Iris pigment epithelial cell (primary cell): ENCODE data around the gene CCDC183.
"Not testable (repeated sequence)": the region's sequence is repeated elsewhere in the genome, so short reads cannot be mapped to it uniquely, and the experiment has no call there.

Experiments used
- DNase-seq: peaks from one replicate; pipeline ENCODE4 v3.0.0-alpha.2; 2011; ENCODE audit warnings: low read depth

CCDC183 gene

DNA sequence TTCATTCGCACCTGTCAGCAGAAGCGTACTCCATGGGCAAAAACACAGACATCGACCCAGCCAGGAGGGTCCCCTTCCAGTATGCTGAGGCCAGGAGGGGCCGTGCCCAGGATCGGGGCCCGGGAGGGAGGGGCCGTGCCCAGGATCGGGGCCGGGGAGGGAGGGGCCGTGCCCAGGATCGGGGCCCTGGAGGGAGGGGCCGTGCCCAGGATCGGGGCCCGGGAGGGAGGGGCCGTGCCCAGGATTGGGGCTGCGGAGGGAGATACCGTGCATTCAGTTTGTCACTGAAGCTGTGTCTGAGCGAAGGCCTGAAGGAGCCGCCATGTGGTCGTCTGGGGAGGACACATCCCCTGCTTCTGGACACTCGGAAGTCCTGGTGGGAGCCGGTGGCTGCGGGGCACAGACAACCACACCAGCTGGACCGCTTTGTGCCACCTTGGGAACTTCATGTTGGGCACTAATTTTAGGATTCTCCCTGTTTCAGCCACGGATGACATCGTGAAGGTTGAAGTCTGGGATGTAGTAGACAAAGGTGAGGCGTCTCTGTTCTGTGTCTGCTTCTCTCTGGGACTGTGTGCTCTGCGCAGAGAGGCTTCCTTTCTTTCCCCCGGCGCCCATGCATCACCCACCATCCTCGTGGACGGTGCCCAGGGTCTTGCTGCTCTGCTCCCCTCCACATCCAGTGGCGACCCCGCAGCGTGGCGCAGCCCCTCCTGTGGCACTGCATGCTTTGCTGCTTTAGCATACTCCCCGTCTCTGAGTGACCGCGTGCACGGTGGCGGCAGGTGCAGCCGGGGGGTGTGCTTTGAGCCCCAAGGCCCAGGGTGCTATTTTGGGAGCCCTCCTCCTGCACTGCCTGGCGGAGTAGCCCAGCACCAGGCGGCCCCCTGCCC, 29.4 kb downstream of the CCDC183 start:
- DNase-seq = no peak

DNA sequence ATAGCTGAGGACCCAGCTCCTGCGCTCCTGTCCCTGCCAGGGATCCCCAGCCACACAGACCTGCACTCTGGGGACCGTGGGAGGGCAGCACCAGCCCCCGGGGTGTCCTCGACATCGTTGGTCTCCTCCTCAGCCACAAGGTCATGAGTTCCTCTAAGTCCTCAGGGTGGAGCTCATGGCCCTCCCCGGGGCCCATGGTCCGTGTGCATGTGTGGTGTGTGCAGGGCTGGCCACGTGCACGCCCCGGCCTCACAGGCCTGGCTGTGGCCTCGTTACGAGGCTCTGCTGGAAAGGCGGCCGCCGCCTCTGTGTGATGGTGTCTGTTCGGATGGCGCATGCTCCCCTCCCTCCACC, 30.0 kb downstream of the CCDC183 start:
- DNase-seq = no peak

DNA sequence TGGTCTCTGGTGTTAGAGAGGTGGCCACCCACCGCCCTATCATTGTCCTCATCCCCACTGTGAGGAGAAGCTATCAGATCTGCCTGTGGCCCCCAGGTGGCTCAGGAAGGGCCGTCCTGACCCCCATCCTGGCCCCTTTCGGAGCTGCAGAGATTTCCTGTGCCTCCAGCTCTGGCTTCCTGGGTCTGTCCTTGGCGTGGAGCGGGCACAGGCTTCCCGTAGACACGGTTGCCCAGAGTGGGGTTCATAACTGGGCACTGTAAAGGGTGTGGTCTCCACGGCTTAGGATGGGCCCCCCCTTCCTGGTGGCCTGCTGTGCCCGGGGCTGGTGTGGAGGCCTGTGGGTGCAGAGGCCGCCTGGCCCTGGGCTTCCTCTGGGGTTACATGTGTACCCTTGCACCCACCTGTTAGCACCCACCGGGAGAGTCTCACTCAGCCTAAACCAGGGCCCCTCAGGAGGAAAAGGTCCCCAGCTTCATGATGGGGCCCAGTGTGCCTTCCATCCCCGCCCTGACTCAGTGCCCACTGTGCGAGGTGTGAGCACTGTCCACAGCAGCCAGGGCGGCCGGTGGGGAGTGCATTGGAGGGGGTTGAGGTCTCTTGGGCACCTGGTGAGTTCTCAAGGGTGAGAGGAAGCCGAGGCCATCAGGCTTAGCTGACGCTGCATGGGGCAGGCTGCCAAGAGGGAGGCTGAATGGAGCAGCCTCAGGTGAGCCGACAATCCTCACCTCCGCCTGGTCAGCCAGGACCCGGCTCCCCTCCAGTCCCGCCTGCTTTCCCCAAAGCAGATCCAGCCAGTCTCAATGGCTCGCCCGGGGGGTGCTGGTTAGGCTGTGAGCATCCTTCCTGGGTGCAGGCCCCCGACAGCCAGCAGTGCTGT, 30.8 kb downstream of the CCDC183 start:
- no peak for DNase-seq

DNA sequence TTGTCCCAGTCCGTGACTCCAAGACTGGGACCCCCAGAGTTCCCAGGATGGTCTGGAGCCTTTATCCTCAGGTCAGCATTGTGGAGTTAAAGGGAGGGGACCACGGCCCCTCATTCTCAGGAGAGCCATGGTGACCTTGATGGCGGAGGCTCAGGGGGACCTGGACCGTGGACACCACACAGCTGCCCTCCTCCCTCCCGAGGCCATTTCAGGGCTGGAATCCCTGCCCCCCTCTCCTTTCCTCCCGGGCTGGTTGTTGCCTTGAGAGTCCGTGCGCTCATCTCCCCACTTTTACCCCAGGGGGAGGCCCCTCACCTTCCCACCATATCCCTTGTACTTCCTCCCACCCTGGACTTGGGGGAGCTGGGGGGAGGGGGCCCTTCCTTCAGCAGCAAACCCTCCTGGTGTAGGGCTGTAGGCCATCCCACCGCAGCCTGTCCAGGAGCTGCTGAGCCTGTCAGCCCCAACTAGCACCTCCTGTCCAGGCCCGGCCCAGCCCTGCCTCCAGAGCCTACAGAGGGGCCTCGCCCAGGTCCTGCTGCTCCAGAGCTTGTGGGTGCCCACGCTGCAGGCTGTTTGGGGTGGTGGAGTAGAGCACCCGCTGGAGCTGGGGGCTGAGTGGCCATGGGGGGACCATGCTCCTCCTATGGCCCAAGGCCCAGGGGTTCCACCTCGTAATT, 31.8 kb downstream of the CCDC183 start:
- DNase-seq = no peak

DNA sequence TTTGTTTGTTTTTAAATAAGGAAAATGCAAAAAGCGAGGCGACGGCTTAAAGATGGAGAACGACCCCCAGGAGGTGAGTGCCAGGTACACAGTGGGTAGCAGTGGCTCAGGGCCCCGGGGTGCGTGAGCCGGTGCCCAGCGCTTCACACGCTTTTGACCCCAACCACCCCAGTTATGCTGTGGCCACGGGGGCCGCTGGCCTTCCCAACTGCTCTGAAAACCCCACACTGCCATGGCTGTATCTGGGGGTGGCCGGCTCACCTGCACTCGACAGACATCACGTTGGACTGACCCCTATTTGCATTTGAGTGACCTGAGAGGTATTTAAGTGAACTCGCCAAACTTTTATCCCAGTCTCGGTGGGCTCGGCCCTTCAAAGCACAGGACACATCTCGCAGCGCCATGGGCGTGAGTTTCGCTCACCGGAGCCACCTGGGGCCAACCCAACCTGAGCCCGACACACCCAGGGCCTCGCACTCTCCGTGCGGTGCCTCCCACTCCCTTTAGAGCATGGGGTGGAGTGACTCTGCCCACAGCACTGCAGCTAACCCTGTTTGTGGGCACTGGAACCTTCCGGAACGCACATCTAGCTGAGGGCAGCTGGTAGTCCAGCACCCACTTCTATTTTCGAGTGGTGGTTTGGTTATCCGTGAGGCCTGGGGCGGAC, 32.5 kb downstream of the CCDC183 start:
- DNase-seq = no peak

DNA sequence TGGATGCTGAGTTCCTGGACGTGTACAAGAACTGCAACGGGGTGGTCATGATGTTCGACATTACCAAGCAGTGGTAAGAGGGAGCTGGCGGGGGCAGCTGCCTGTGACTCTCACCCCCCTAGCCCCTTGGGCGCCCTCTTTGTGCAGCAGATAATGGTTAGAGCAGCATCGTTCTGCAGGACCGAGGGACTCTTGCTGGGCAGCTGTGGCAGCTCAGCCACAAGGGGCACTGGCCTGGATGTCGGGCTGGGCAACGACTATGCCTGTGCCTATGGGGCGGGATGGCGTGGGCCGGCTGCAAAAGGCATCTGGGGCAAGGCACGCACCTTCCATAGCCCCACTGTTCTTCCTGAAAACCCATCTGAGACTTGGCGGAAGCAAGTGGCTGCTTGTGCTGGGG, 33.3 kb downstream of the CCDC183 start:
- DNase-seq = no peak

DNA sequence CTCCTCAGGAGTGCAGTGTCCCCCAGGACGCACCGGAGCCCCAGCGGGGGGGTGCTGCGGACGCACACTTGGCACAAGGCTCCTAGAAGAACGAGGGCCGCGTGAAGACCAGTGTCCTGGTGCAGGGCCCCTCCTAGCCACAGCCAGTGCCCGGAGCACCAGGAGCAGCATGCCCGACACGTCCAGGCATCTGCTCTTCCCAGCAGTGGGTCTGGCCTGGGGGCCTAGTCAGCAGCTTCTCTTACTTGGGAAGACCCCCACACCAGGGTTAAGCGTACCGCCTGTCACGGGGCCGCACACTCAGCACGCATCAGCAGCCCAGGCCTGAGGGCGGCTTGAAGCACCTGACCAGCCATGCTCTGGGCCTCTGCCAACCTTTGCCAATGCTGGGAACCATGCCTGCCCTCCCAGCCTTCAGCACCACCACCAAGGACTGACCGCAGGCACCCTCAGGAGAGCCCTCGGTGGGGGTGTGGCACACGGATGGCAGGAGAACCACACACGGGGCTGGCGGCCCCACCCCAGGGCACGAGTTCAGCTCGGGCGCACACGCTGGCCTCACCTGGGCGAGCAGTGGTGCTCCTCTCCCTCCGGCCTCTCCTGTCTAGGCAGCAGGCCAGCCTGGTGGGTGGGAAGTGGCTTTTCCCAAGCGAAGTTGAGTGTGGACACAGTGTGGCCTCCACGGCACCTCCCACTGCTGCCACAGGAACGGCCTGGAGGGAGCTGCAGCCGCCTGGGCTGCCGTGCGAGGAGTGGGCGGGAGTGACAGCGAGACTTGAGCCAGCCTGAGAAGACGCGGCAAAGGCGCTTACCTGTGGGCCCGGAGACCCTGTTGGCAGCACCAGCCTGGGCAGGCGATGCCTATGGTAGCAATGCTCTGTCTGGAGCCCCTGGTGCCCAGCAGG, 34.1 kb downstream of the CCDC183 start:
- no peak for DNase-seq

DNA sequence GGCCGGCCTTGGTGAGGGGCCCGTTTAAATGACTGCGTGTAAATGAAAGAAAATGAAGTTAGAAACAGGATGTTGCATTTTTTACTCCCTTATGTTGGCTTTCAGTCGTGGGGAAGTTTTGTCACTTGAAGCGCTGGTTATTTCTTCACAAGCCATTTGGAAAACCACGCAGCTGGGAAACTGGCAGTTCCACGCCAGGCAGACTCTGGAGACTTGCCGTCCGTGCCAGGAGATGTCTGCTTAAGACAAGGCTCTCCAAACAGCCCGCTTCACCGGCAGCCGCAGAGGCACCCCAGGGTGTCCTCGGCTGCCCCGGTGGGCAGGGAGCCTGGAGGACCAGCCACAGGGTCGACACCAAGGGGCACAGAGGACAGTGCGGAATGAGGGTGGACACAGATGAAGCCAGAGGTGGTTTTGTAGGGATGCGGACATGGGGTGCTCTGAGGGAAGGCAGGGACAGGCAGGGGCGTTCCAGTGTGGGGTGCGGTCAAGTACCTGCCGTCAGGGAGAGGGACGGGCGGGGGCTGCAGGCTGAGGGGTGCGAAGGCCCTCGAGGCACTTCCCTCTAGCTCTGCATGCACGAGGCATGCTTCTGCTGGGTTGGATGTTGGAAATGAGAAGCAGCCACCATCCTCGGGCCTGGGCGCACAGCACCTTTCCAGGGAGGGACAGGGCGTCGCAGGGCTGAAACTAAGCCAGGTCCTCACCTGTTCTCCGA, 35.0 kb downstream of the CCDC183 start:
- DNase-seq = no peak

DNA sequence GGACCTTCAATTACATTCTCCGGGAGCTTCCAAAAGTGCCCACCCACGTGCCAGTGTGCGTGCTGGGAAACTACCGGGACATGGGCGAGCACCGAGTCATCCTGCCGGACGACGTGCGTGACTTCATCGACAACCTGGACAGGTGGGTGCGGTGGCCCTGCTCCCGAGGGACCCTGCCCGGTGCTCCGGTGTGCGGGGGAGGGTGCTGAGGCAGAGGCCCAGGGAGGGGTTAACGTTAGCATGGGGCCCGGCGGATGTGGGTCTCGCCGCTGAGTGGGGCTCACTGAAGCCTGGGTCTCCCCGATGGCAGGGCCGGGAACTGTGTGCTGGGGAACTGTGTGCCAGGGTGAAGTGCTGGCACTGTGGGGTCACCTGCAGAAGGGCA, 35.6 kb downstream of the CCDC183 start:
- DNase-seq = no peak

DNA sequence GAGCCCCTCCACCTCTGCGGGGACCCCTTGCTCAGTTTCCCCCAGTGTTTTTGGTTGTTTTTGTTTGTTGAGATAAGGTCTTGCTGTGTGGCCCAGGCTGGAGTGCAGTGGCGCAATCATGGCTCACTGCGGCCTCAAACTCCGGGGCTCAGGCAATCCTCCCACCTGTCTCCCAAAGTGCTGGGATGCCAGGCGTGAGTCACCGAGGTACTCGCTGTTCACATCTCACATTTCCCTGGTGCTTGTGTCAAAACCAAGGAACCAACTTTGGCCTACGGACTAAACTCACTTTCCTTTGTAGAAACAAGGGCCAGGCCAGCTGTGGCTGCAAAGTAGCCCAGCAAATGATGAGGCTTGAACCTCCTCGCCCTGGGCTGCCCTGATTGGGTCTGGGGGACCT, 36.4 kb downstream of the CCDC183 start:
- no peak for DNase-seq

DNA sequence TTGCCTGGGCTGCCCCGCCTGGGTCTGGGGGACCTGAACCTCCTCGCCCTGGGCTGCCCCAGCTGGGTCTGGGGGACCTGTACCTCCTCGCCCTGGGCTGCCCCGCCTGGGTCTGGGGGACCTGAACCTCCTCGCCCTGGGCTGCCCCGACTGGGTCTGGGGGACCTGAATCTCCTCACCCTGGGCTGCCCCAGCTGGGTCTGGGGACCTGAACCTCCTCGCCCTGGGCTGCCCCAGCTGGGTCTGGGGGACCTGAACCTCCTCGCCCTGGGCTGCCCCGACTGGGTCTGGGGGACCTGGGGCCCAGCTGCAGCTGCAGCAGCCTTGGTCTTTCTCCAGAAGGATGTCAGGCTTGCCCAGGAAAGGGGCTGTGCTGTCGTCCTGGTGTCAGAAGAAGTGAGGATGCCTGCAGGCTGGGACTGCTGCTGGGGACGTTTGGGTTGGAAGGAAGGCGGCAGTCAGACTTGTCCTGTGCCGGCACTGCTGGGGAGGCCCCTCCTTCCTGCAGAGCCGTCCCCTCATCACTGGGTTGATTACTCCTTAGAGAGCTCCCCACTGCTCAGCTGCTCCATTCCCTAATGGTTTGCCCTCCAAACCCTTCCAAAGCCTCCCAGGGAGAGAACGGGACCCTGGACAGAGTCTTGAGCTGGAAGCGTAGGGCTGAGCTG, 37.4 kb downstream of the CCDC183 start:
- not testable (repeated sequence) for DNase-seq

DNA sequence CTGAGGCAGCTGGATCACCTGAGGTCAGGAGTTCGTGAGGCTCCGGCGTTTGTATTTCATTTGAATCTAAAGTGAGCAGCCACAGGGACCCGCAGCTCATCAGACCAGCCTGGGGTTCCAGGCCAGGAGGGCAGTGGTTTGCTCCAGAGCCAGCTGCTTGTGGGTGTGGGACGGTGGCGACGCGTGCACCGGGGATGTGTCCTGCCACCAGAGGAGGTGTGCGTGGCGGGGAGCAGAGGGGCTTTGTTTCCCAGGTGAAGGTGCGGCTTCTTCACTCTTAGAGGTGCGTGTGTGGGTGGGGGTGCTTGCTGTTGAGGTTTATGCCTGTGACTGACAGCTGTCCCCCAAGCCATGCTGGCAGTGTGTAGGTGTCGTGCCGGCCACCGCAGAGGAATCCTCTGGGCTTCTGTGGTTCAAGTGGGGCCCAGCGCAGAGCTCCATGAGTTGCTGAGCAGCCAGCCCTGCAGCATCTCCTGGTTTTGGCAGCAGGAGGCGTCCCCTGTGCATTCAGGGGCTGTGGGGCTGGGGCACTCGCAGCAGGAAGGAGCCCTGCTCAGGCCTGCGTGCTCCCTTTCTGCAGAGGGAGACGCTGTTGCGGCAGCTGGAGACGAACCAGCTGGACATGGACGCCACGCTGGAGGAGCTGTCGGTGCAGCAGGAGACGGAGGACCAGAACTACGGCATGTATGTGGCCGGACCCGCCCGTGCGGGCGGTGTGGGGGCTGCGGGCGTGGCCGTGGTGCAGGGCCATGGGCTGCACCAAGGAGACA, 39.2 kb downstream of the CCDC183 start:
- DNase-seq = no peak

DNA sequence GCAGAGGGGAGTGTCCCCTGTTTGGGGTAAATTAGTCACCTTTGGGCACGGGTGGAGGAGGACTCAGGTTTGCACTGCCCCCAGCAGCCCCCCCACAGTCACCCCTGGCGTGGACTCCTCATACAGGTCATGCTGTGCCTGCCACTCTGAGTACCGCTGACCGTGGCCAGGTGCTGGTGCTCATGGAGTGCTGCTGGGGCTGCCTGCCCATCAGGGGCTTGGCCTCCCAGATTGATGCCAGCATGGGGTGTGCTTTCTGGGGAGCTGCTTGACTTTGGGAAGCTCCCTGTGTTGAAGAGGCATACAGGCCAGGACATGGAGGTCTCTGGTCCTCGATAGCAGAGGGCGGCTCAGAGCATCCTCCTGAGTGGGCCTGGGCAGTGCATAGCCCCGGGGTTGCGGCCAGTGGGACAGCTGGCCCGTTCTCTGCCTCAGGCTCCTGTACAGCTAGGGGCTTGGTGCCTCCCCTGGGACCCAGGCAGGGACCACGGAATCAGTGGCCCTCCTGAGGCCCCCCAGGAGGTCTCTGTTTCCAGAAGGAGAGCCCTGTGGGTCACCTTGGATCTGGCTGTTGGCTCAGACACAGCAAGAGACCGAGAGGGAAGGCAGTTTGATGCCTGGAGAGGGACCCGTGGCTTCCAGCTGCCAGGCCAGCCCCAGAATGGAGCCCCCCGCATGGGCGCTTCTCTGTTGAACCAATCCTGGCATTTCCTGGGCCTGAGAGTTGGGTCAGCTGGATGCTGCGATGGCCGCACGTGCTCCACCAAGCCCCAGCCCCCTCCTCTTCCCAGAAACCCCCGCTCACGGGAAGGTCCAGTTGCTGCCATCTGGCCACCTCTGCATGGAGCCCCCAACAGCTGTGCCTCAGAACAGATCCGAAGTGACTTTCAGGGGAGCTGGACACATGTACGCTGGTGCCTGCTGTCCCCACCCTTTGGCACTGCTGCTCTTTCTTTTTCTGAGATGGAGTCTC, 40.1 kb downstream of the CCDC183 start:
- no peak for DNase-seq

DNA sequence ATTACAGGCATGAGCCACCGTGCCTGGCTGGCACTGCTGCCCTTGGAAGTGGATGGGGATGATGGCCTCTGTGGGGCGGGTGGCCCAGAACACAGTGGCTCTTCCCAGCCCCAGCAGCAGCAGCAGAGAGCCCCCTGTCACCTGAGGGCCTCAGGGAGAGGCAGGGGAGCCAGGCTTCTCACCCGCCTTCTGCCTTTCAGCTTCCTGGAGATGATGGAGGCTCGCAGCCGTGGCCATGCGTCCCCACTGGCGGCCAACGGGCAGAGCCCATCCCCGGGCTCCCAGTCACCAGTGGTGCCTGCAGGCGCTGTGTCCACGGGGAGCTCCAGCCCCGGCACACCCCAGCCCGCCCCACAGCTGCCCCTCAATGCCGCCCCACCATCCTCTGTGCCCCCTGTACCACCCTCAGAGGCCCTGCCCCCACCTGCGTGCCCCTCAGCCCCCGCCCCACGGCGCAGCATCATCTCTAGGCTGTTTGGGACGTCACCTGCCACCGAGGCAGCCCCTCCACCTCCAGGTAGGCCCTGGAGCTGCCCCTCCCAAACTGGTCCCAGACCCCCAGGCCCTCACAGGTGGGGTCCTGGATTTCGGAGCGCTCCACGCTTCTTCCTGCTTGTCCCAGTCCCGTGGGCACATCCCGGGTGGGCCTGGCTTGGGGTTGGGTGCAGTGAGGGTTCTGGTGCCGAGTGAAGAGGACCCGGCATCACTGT, 41.2 kb downstream of the CCDC183 start:
- DNase-seq = no peak

DNA sequence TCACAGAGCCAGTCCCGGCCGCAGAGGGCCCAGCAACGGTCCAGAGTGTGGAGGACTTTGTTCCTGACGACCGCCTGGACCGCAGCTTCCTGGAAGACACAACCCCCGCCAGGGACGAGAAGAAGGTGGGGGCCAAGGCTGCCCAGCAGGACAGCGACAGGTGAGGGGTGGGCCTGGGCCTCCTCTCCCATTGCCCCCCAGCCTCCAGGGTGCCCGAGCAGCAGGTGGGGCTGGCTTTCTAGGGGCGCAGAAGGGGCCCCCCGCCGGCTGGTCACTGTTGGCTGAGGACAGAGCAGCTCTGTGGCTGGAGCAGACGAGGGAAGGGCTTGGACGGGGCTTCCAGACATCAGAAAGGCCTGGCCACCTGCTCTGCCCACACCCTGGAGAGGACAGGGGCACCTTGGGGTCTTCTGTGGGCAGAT, 41.7 kb downstream of the CCDC183 start:
- not testable (repeated sequence) for DNase-seq

DNA sequence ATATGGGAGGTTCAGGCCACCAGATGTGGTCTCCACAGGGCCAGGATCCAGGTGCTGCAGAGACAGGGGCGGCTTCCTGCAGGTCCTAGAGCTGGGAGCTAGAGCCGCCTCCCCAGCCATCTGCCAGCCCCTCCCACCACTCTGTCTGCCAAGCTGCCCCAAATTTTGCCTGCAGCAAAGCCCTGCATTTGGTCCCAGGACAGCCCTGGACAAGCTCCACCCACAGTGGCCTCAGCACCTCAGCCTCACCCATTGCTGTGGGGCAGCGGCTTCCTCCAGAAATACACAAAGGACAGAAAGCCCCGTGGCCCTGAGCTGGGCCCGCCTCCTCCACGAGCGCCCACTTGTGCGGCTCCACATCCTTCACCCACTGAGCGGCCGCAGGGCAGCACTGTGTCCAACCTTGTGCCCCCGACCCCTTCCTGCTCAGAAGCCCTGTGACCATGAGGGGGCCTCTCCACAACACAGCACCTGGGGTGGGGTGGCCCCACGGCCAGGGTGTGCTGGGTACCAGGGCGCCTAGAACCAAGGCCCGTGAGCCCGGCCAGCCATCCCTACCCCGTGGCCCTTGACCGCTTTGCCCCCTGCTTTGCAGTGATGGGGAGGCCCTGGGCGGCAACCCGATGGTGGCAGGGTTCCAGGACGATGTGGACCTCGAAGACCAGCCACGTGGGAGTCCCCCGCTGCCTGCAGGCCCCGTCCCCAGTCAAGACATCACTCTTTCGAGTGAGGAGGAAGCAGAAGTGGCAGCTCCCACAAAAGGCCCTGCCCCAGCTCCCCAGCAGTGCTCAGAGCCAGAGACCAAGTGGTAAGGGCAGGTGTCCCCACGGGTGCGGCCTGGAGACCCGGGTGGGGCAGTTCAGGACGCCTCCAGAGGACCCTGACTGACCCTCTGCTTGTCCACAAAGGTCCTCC, 42.4 kb downstream of the CCDC183 start:
- DNase-seq = no peak
